Measurements from ENCODE around the gene HIRA.

Gene HIRA

GRCh38 chr22:19290400-19291217, 140.9 kb downstream of the HIRA start:
- Histone ChIP-seq H3K9me3 (ENCODE audit: control insufficient read depth in 1 of 2, low read length in 2 of 2) (no peaks in the 10 kb centered on the region), H3K36me3 (ENCODE audit: control insufficient read depth in 1 of 2, insufficient read depth in 2 of 2, low read length in 2 of 2) (no peaks in the 10 kb centered on the region), H3K4me1 (ENCODE audit: control insufficient read depth in 1 of 2, insufficient read depth in 2 of 2, low read length in 2 of 2) (peaks cover 13 to 19% of the 10 kb centered on the region in 2 donors), H3K9ac (ENCODE audit: low read depth in 1 of 2, low read length in 2 of 2) (peak overlapping the region; percentile 42 to 56), H3K4me3 (ENCODE audit: low read depth in 1 of 2, low read length in 2 of 2) (peak overlapping the region; percentile 63 to 70), H3K27ac (ENCODE audit: low read depth, low read length) (no peak overlapping the region), H3K27me3 (ENCODE audit: control insufficient read depth in 1 of 2, insufficient read depth in 2 of 2, low read length in 2 of 2) (peaks cover 18 to 29% of the 10 kb centered on the region in 2 donors)

- Histone ChIP-seq H3K9me3 (ENCODE audit: control insufficient read depth in 1 of 2, low read length in 2 of 2) (no peaks in the 10 kb centered on the region), H3K4me1 (ENCODE audit: control insufficient read depth in 1 of 2, insufficient read depth in 2 of 2, low read length in 2 of 2) (peaks cover 13 to 19% of the 10 kb centered on the region in 2 donors), H3K36me3 (ENCODE audit: control insufficient read depth in 1 of 2, insufficient read depth in 2 of 2, low read length in 2 of 2) (no peaks in the 10 kb centered on the region), H3K4me3 (ENCODE audit: low read depth in 1 of 2, low read length in 2 of 2) (no peak overlapping the region), H3K9ac (ENCODE audit: low read depth in 1 of 2, low read length in 2 of 2) (no peak overlapping the region), H3K27ac (ENCODE audit: low read depth, low read length) (no peak overlapping the region), H3K27me3 (ENCODE audit: control insufficient read depth in 1 of 2, insufficient read depth in 2 of 2, low read length in 2 of 2) (peaks cover 18 to 29% of the 10 kb centered on the region in 2 donors)
These were observed 141.9 kb downstream of the HIRA start for GRCh38 chr22:19289475-19290161.

DNA sequence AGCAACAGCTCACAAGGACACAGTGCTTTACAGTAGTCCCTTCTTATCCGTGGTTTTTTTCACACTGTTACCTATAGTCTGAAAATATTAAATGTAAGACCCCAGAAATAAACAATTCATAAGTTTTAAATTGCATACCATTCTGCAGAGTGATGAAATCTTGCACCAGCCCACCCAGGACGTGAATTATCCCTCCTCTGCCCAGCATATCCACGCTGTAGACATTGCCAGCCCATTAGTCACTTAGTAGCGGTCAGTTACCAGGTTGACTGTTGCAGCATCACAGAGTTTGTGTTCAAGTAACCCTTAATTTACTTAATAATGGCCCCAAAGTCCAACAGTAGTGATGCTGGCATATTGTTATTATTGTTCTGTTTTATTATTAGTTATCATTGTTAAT, 143.6 kb downstream of the HIRA start:
- peaks cover 13 to 19% of the 10 kb centered on the region in 2 donors for H3K4me1 ChIP-seq (ENCODE audit: control insufficient read depth in 1 of 2, insufficient read depth in 2 of 2, low read length in 2 of 2)
- H3K4me3 ChIP-seq (ENCODE audit: low read depth in 1 of 2, low read length in 2 of 2), result no peak overlapping the region
- no peak overlapping the region for H3K27ac ChIP-seq (ENCODE audit: low read depth, low read length)
- H3K9me3 ChIP-seq (ENCODE audit: control insufficient read depth in 1 of 2, low read length in 2 of 2), result no peaks in the 10 kb centered on the region
- no peak overlapping the region for H3K9ac ChIP-seq (ENCODE audit: low read depth in 1 of 2, low read length in 2 of 2)
- H3K36me3 ChIP-seq (ENCODE audit: control insufficient read depth in 1 of 2, insufficient read depth in 2 of 2, low read length in 2 of 2), result no peaks in the 10 kb centered on the region
- H3K27me3 ChIP-seq (ENCODE audit: control insufficient read depth in 1 of 2, insufficient read depth in 2 of 2, low read length in 2 of 2), result peaks cover 18 to 29% of the 10 kb centered on the region in 2 donors

DNA sequence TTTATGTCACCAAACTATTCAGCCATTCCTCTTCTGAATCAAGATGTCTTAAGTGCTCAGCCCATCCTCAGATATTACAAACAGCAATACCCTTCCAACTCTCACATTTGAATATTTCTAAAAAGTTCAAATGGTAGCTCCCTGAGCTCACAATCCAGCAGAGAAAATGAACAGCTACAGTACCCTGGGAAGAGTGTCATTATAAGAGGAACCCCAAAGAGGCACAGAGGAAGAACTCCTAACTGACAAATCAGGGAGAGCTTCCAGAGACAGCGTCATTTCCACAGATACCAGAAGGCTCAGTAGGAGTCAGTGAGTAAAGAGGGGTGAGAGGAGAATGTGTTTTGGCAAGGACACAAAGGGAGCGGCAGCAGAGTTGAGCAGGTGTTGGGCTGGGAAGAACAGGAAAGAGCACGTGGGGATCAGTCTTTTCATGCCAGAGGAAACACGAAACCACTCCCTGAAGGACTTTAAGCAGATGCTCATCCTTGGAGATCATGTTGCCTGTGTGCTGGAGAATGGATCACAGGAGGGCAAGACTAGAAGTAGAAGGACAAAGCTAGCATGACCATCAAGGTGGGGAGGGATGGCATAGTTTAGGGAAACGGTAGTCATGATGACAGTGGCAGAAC, 144.3 kb downstream of the HIRA start:
- no peaks in the 10 kb centered on the region for H3K36me3 ChIP-seq (ENCODE audit: control insufficient read depth in 1 of 2, insufficient read depth in 2 of 2, low read length in 2 of 2)
- H3K4me1 ChIP-seq (ENCODE audit: control insufficient read depth in 1 of 2, insufficient read depth in 2 of 2, low read length in 2 of 2), result peaks cover 7 to 14% of the 10 kb centered on the region in 2 donors
- H3K27ac ChIP-seq (ENCODE audit: low read depth, low read length), result no peak overlapping the region
- H3K9ac ChIP-seq (ENCODE audit: low read depth in 1 of 2, low read length in 2 of 2), result no peak overlapping the region
- H3K27me3 ChIP-seq (ENCODE audit: control insufficient read depth in 1 of 2, insufficient read depth in 2 of 2, low read length in 2 of 2), result peaks cover 18 to 29% of the 10 kb centered on the region in 2 donors
- H3K9me3 ChIP-seq (ENCODE audit: control insufficient read depth in 1 of 2, low read length in 2 of 2), result no peaks in the 10 kb centered on the region
- no peak overlapping the region for H3K4me3 ChIP-seq (ENCODE audit: low read depth in 1 of 2, low read length in 2 of 2)

DNA sequence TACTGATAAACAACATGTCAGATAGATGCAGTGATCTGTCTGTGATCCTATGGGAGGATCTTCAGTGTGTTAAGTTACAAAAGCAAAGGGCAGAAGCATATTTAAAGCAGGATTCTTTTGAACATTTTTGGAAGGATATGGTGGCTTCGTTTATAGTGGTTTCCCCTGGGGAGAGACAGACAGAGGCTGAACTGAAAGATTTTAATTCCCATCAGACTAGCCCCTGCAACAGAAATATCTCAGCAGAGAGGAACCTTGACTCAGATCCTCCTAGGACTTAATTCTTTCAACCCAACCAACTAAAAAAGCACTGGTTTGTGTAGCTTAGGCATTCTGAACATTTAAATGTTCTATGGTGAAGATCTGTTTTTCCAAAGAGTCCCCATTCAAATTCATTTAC, 145.7 kb downstream of the HIRA start:
- Histone ChIP-seq H3K4me1 (ENCODE audit: control insufficient read depth in 1 of 2, insufficient read depth in 2 of 2, low read length in 2 of 2) (peaks cover 6 to 9% of the 10 kb centered on the region in 2 donors), H3K9ac (ENCODE audit: low read depth in 1 of 2, low read length in 2 of 2) (no peak overlapping the region), H3K9me3 (ENCODE audit: control insufficient read depth in 1 of 2, low read length in 2 of 2) (no peaks in the 10 kb centered on the region), H3K4me3 (ENCODE audit: low read depth in 1 of 2, low read length in 2 of 2) (no peak overlapping the region), H3K27ac (ENCODE audit: low read depth, low read length) (no peak overlapping the region), H3K36me3 (ENCODE audit: control insufficient read depth in 1 of 2, insufficient read depth in 2 of 2, low read length in 2 of 2) (no peaks in the 10 kb centered on the region), H3K27me3 (ENCODE audit: control insufficient read depth in 1 of 2, insufficient read depth in 2 of 2, low read length in 2 of 2) (peaks cover 14 to 25% of the 10 kb centered on the region in 2 donors)
